ENCODE results near the gene PCBP3. TPM values are rescaled to one million over a fixed set of nuclear protein-coding genes. Genes with fewer than 3 reads are reported as not detected.

Gene PCBP3
- total RNA-seq, 6 experiments from 2014 or later = 0.37 to 1.5 (median 0.69) TPM

DNA sequence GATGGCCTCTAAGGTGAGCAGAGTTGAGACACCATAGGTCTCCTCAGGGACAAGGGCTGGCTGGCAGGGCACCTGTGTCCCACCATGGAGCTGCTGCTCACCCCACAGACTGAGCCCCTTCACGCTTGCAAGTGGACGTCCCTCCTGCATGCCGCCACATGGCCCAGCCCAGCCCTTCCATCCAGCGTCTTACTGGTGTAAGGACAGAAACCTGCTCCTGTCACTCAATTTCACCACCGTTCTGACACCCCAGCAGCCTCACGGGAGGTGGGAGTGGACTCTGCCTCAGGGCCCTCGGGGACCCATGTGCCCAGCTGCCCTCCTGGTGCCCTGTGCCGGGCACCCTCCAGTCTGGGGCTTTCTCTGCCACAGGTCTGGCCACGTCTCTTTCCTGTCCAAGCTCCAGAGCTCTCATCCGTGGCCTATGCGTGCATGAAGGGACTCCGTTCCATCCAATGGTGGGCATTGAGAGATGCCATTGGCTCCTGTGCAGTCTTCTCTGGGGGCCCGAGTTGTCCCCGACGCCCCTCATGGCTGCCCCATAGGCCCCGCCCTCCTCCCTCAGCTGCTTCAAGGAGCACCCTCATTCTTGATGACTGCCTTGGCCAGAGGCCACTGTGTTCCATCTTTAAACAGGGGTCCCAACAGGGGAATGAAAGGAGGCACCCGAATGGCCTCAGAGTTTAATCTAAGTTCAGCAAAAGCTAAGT is 295.4 kb downstream of the PCBP3 start:
- intact Hi-C loops (cut with DNase I) = no loop called here
- ATAC-seq (no peak), DNase-seq (no peak)
- Histone ChIP-seq H3K27me3 (no peaks in the 10 kb centered on the region), H3K36me3 (no peaks in the 10 kb centered on the region), H3K4me1 (no peaks in the 10 kb centered on the region), H3K4me3 (no peak overlapping the region), H3K27ac (no peak overlapping the region), H3K9me3 (no peaks in the 10 kb centered on the region)
- 75% methylated on average over 6 of the region's 17 CpGs for WGBS (ENCODE audit: insufficient coverage, low coverage, low lambda C conversion rate, missing lambda C conversion rate)
- TF ChIP-seq, protein P1, sequence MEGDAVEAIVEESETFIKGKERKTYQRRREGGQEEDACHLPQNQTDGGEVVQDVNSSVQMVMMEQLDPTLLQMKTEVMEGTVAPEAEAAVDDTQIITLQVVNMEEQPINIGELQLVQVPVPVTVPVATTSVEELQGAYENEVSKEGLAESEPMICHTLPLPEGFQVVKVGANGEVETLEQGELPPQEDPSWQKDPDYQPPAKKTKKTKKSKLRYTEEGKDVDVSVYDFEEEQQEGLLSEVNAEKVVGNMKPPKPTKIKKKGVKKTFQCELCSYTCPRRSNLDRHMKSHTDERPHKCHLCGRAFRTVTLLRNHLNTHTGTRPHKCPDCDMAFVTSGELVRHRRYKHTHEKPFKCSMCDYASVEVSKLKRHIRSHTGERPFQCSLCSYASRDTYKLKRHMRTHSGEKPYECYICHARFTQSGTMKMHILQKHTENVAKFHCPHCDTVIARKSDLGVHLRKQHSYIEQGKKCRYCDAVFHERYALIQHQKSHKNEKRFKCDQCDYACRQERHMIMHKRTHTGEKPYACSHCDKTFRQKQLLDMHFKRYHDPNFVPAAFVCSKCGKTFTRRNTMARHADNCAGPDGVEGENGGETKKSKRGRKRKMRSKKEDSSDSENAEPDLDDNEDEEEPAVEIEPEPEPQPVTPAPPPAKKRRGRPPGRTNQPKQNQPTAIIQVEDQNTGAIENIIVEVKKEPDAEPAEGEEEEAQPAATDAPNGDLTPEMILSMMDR (IDR thresholded peaks at IDR 0.05) = no peak
- TF ChIP-seq POLR2A (IDR thresholded peaks at IDR 0.05) = no peak

DNA sequence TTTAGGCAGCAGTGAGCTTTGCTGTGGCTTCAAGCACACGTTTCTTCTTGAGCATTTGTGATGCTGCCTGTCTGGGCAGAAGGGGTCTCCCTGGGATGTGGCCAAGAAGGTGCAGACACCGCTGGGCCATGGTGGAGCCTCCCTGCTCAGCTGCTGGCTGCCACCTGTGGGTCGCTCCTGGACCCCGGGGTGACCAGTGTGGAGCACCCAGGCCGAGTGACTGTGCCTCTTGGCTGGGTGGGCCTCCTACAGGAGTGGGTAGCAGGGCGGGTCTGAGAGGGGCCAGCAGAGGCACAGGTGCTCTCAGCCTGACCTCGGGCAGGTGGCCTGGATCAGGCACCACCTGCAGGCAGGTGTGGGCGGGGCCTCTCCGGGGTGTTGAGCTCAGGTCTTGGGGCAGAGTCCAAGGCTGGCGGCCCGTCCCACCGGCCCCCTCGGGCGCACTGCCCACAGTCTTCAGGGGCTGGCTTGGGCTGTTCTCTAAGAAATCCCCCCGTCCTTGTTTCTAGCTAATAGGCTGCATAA is 296.1 kb downstream of the PCBP3 start:
- TF ChIP-seq POLR2A (IDR thresholded peaks at IDR 0.05) = no peak
- TF ChIP-seq, protein P1 (IDR thresholded peaks at IDR 0.05) = no peak
- Histone ChIP-seq H3K4me1 (no peaks in the 10 kb centered on the region), H3K9me3 (no peaks in the 10 kb centered on the region), H3K27ac (no peak overlapping the region), H3K27me3 (no peaks in the 10 kb centered on the region), H3K4me3 (no peak overlapping the region), H3K36me3 (no peaks in the 10 kb centered on the region)
- 43% methylated on average over 1 of the region's 15 CpGs for WGBS (ENCODE audit: insufficient coverage, low coverage, low lambda C conversion rate, missing lambda C conversion rate)
- intact Hi-C loops (cut with DNase I) = no loop called here
- no peak for ATAC-seq
- no peak for DNase-seq

DNA sequence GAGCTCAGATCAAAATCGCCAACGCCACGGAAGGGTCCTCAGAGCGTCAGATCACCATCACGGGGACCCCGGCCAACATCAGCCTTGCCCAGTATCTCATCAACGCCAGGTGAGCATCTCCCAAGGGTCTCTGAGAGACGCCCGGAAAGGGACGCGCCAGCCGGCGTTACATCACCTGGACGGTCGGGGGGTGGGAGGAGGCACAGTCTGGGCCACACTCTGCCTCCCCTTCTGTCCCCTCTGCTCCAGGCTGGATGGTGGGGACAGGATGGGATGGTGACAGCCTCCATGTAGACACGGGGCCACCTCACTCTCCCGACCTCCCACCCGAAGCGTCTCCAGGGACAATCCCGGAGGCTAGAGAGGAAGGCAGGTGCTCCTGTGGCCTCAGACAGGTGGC is 296.6 kb downstream of the PCBP3 start:
- no peak for TF ChIP-seq POLR2A (IDR thresholded peaks at IDR 0.05)
- TF ChIP-seq, protein P1 (IDR thresholded peaks at IDR 0.05) = no peak
- no peak for ATAC-seq
- 88% methylated on average over 7 of the region's 20 CpGs for WGBS (ENCODE audit: insufficient coverage, low coverage, low lambda C conversion rate, missing lambda C conversion rate)
- DNase-seq = no peak
- H3K27ac ChIP-seq = no peak overlapping the region
- no peak overlapping the region for H3K4me3 ChIP-seq
- H3K4me1 ChIP-seq = no peaks in the 10 kb centered on the region
- H3K9me3 ChIP-seq = no peaks in the 10 kb centered on the region
- H3K27me3 ChIP-seq = no peaks in the 10 kb centered on the region
- intact Hi-C loops (cut with DNase I) = no loop called here
- H3K36me3 ChIP-seq = no peaks in the 10 kb centered on the region

DNA sequence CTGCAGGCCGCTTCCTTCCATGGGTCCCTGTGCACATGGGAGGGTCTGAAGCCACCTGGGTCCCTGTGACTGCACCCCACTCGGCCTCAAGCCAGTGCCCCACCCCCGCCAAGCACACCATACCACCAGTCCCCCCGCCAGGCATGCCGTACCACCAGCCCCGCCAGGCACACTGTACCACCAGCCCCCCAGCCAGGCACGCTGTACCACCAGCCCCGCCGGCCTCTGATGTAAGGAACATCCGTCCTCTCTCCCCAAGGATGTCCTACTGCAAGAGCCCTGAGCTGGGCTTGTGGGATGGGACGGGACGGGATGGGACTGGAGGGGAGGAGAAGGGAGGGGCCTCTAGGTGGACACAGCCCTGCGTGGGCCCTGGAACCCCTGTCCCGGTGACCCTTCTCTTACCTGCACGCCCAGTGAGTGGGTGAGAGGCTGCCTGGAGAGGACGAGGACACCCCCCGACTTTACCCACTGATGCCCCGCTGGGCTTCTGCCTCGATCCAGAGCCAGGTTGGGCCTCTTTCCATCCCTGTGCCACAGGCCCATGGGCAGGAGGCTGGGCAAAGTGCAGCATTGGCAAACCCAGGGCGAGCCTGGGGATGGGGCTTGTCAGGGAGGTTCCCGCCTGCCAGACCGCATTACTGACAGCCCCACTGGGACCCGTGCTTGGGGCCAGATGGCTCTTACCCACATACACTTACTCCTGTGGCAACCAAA is 297.3 kb downstream of the PCBP3 start:
- H3K4me1 ChIP-seq = no peaks in the 10 kb centered on the region
- no peak overlapping the region for H3K27ac ChIP-seq
- intact Hi-C loops (cut with DNase I) = no loop called here
- TF ChIP-seq, protein P1 (IDR thresholded peaks at IDR 0.05) = no peak
- no peak for TF ChIP-seq POLR2A (IDR thresholded peaks at IDR 0.05)
- H3K9me3 ChIP-seq = no peaks in the 10 kb centered on the region
- WGBS (ENCODE audit: insufficient coverage, low coverage, low lambda C conversion rate, missing lambda C conversion rate) = 57% methylated on average over 5 of the region's 23 CpGs
- no peak overlapping the region for H3K4me3 ChIP-seq
- no peaks in the 10 kb centered on the region for H3K27me3 ChIP-seq
- no peak for ATAC-seq
- DNase-seq = no peak
- no peaks in the 10 kb centered on the region for H3K36me3 ChIP-seq

Measured in right lobe of liver (tissue), 6 donors.